ENCODE measurements around the gene DPP7.
"Not testable (repeated sequence)": the region's sequence is repeated elsewhere in the genome, so short reads cannot be mapped to it uniquely, and the experiment has no call there.

DPP7 gene

GRCh38 chr9:137147793-137148160 is 33.2 kb upstream of the DPP7 start:
- DNase-seq: no peak

DNA sequence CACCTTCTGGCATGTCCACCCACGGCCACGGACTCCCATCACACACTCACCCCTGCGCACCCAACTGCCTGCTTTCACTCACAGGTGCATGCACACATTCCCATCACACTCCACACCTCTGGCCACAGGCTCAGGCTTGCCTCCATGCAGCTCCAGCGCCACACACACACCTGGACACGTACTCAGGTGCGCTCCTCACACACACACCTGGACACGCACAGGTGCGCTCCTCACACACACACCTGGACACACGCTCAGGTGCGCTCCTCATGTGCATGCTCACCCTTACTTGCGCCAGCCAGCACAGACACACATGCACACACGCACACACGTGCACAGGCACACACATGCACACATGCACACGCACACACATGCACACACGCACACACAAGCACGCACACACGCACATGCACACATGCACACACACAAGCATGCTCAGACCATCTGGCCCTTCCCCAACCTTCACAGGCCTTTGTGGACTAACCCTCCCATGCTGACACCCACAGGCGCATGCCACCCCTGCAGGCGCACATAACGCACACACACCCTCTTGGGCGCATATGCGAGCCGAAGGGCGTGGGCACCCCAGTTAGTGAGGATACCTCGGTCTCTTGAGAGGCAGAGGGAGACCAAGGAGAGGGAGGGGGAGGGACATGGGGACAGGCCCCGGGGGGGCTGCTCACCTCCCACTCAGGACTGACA is 32.7 kb upstream of the DPP7 start:
- DNase-seq: no peak

- DNase-seq: no peak
Measured at GRCh38 chr9:137146527-137146918, 32.0 kb upstream of the DPP7 start.

- DNase-seq: no peak
Measured at GRCh38 chr9:137145731-137146526, 31.4 kb upstream of the DPP7 start.

DNA sequence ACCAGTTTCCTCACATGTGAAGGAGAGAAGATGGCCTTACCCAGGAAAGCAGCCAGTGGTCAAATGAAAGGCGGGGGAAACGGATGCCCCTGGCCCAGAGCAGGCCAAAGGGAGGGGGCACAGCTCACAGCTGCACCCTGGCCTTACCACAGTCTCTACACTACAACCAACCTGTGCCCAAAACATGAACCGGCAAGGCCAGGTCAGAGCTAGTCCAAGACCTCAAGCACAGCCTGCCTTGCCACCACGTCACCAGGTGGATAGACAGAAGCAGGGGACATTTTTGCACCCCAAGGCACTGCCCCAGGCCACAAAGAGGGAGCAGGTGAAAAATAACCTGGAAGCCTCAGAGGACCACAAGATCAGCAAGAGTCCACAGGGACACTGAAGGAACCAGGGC is 28.9 kb upstream of the DPP7 start:
- no peak for DNase-seq

GRCh38 chr9:137141976-137142936 is 27.7 kb upstream of the DPP7 start:
- no peak for DNase-seq

DNA sequence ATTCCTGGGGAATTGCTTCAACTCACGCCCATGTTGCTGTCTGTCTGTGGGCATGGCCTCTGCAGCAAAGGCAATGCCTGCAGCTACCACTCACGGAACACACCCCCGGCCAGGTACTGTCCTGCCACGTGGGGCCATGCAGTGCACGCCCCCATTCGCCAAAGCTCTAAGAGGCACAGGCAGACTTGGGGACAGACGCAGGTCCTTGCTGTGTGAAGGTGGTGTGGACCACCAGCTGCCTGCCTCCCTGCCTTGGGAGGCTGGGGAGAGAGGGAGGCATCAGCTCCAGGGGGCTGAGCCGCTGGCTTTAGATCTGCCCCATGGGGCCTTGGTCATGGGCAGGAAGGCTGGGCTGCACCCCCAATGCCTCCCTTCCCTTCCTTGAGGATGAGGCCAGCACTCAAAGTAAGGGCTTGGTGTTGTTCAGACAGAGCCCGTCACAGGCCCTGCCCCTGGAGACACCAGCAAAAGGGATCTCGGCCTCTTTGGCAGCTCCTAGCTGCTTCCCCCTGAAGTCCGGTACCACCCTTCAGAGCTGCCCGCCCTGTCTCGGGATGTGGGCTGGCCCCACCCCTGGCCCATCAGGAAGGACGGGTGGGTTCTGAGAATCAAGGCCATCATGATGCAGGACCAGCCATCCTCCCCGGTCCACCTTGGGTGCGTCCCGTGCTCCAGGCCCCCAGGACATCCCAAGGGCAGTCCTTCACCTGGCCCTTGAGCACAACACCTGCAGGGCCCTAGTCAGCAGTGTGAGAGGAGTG is 26.7 kb upstream of the DPP7 start:
- no peak for DNase-seq

- DNase-seq: no peak
Measured at GRCh38 chr9:137140151-137141012, 25.8 kb upstream of the DPP7 start.

DNA sequence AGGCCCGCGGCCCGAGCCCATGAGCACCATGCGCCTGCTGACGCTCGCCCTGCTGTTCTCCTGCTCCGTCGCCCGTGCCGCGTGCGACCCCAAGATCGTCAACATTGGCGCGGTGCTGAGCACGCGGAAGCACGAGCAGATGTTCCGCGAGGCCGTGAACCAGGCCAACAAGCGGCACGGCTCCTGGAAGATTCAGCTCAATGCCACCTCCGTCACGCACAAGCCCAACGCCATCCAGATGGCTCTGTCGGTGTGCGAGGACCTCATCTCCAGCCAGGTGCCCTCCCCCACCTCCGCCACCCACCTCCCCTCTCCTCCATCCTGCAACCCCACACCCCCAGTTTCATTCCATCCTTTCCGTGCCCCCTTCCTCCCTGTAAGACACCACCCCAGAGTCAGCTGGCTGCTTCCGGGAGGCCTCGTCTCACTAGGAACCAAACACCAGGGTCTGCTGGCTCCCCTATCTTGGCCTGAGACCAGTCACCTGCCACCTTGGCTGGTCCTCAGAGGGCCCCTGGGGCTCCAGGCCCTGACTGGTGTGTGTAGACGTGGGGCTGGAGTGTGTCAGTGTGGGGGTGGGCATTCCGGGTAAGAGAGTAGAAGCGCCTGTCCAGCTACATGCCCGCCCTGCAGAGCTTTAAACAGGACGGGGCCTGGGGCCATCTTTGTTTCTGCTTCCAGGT is 25.1 kb upstream of the DPP7 start:
- no peak for DNase-seq

DNA sequence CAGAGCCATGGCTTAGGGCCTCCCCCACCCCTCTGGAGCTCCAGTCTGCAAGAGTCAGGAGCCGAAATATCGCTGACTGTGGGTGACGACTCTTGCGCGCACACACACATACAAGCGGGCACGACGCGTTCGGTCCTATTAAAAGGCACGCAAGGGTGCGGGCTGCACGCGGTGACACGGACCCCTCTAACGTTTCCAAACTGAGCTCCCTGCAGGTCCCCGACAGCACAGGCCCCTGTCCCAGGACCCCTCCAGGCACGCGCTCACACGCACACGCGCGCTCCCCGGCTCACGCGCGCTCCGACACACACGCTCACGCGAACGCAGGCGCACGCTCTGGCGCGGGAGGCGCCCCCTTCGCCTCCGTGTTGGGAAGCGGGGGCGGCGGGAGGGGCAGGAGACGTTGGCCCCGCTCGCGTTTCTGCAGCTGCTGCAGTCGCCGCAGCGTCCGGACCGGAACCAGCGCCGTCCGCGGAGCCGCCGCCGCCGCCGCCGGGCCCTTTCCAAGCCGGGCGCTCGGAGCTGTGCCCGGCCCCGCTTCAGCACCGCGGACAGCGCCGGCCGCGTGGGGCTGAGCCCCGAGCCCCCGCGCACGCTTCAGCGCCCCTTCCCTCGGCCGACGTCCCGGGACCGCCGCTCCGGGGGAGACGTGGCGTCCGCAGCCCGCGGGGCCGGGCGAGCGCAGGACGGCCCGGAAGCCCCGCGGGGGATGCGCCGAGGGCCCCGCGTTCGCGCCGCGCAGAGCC is 24.4 kb upstream of the DPP7 start, which contains the start of gene GRIN1:
Gene GRIN1, plus strand, starts transcription at position 433 of the 746 bp plus-strand sequence. CDS start 333 bp downstream, outside the sequence.
- DNase-seq: peak in 1 of 2 donors; percentile 20

- no peak for DNase-seq
Measured at GRCh38 chr9:137138058-137138721, 23.7 kb upstream of the DPP7 start.

GRCh38 chr9:137136881-137137607 is 22.5 kb upstream of the DPP7 start:
- DNase-seq: no peak

DNA sequence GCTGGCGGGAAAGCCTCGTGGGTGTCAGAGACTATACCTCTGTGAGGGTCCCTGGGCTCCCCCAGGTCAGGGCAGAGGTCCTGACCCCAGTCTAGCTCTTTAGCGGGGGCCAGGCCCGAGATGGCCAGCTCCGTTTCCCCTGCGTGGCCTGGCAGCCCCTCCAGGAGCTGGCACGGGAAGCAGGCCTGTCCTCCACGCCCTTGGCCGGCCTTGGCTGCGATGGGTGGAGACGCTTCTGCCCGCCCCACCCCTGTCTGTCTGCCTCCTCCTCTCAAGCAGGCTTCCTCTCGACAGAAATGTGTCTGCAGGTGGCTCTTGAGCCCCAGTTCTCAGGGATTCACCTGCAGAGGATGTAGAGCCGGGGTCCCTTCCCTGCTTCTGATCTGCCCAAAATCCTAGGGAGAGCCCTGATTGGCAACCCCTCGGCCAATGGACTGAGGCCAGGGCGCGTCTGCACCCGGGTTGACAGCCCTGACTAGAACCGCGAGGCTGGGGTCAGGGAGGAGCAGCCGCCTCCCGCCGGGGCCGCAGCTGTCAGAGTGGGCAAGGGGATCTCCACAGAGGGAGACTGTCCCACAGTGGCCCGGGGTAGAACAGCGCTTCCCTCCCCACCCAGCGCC is 21.8 kb upstream of the DPP7 start:
- DNase-seq: no peak

DNA sequence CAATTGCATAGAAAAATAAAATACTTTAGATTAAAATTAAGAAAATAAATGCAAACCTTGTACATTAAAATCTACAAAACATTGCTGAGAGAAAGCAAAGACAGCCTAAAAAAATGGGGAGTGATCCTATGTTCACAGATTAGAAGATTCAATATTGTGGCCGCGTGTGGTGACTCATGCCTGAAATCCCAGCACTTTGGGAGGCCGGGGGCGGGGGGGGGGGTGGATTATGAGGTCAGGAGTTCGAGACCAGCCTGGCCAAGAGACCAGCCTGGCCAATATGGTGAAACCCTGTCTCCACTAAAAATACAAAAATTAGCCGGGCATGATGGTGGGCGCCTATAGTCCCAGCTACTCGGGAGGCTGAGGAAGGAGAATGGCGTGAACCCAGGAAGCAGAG is 20.6 kb upstream of the DPP7 start:
- not testable (repeated sequence) for DNase-seq

DNA sequence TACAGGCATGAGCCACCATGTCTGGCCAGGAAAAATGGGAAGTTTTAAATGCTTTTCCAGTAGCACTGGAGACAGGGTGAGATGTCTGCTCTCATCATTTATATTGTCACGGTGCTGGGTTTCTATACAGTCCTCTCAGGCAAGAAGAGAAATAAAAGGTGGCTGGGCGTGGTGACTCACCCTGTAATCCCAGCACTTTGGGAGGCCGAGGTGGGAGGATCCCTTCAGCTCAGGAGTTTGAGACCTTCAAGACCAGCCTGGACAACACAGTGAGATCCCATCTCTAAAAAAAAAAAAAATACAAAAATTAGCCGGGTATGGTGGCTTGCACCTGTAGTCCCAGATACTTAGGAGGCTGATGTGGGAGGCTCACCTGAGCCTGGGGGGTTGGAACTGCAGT is 19.7 kb upstream of the DPP7 start:
- no peak for DNase-seq

- peak in 1 of 2 donors; percentile 7 for DNase-seq
Measured at GRCh38 chr9:137130176-137130755, 15.7 kb upstream of the DPP7 start.

- DNase-seq: peak; percentile 93 to 95
Measured at GRCh38 chr9:137129456-137130175, 15.1 kb upstream of the DPP7 start.

All from inflammatory macrophage (primary cell).